ENCODE results near the gene RASA4B. TPM values are rescaled to one million over a fixed set of nuclear protein-coding genes. Genes with fewer than 3 reads are reported as not detected.

RASA4B gene
- total and polyA plus RNA-seq, 9 of the 15 experiments (the other 6 are each of a cell fraction or from before 2014, with no cell fraction given): 0.01 to 2.9 (median 1.5) TPM; not detected in 1

GRCh38 chr7:102463841-102464576 is 53.6 kb downstream of the RASA4B start:
- H3K36me3 ChIP-seq (ENCODE audit: control insufficient read depth, insufficient read depth, low read length): peaks cover 40% of the 10 kb centered on the region; the same call in 2 of the 3 replicates
- peak overlapping the region; percentile 93 for H3K4me3 ChIP-seq
- 7% methylated on average over 24 of the region's 24 CpGs for WGBS (ENCODE audit: insufficient coverage, low coverage, missing lambda C conversion rate)
- peak overlapping the region; percentile 95 for H3K4me2 ChIP-seq (ENCODE audit: insufficient read depth, low read length)
- H4K20me1 ChIP-seq (replicated peaks; ENCODE audit: control insufficient read depth, insufficient read depth, low read length): no peaks in the 10 kb centered on the region
- peak overlapping the region; percentile 98 for H2AFZ ChIP-seq (ENCODE audit: low read depth, low read length)
- intact Hi-C loops (cut with micrococcal nuclease) (no loop called here), in situ Hi-C loops (cut with MboI) (loop anchor here (25.0 kb wide), 2 partner anchors 98 to 198 kb away; partner anchors contain the start of genes POLR2J2, POLR2J3, SPDYE2 and SPDYE2B)
- ChIA-PET POLR2A (interaction anchor here (0.5 to 1.4 kb wide), 5 partner anchors 8 to 176 kb away, joined by 3 to 5 read pairs (median 4); no protein-coding TSS in a partner anchor), CTCF (ENCODE audit: low intra/inter-chr PET ratio) (interaction anchor here (0.9 kb wide), 1 partner anchor 67 kb away, joined by 4 read pairs; no protein-coding TSS in a partner anchor)
- peaks cover 47% of the 10 kb centered on the region for H3K79me2 ChIP-seq (ENCODE audit: control insufficient read depth, insufficient read depth, low read length)
- peak overlapping the region; percentile 86 for H3K27ac ChIP-seq (ENCODE audit: extremely low read depth, low read depth, low read length)
- peak overlapping the region; percentile 96 for H3K9ac ChIP-seq (ENCODE audit: insufficient read depth in 1 of 2, low read depth in 2 of 2, low read length in 2 of 2)
- H3K4me1 ChIP-seq (replicated peaks in 1 of 2; ENCODE audit: control insufficient read depth in 2 of 2, insufficient read depth in 2 of 2, low read length in 2 of 2): peaks cover 11 to 54% of the 10 kb centered on the region in 2 experiments; a peak in 3 of 5 replicates
- BruUV-seq (replicated peaks): TSS peak; percentile 57
- DNase-seq (ENCODE audit: extremely low read depth in 1 of 4, low spot score in 3 of 4) (peak in 3 of 4 experiments; percentile 41 to 56 (median 46)), ATAC-seq (peak; percentile 2), FAIRE-seq (no peak)
- H3K27me3 ChIP-seq (ENCODE audit: control insufficient read depth in 2 of 2, insufficient read depth in 2 of 2, low read length in 2 of 2): no peaks in the 10 kb centered on the region
- peaks cover 5% of the 10 kb centered on the region for H3K9me1 ChIP-seq (ENCODE audit: control insufficient read depth, insufficient read depth, low read length)
- no peaks in the 10 kb centered on the region for H3K9me3 ChIP-seq (replicated peaks; ENCODE audit: control insufficient read depth, insufficient read depth, low read depth, low read length)
- TF ChIP-seq E4F1 (CRISPR knock-in tag; IDR thresholded peaks at IDR 0.05; ENCODE audit: borderline replicate concordance) (no peak), RB1 (IDR thresholded peaks at IDR 0.05; ENCODE audit: low read depth) (no peak), ZNF24 (IDR thresholded peaks at IDR 0.05) (no peak), GATA2 (CRISPR knock-in tag; IDR thresholded peaks at IDR 0.05) (peak; percentile 54; the same call in 1 of the 2 replicates), ZNF197 (CRISPR knock-in tag; IDR thresholded peaks at IDR 0.05; ENCODE audit: low read depth) (no peak), ZNF239 (CRISPR knock-in tag; IDR thresholded peaks at IDR 0.05) (no peak), HBP1 (CRISPR knock-in tag; IDR thresholded peaks at IDR 0.05) (no peak), SMARCE1 (IDR thresholded peaks at IDR 0.05) (peak; percentile 49; the same call in 1 of the 2 replicates), E2F3 (CRISPR knock-in tag; IDR thresholded peaks at IDR 0.05) (0 out of 2 replicates have a peak, but pooled peaks have one; percentile 10), ZNF280B (CRISPR knock-in tag; IDR thresholded peaks at IDR 0.05) (no peak), C11orf30 (IDR thresholded peaks at IDR 0.05; ENCODE audit: low read depth) (no peak), MEF2A (IDR thresholded peaks at IDR 0.05; ENCODE audit: control insufficient read depth, low read depth, low read length) (no peak), FOXA1 (IDR thresholded peaks at IDR 0.05; ENCODE audit: borderline replicate concordance) (no peak), POLR2H (tag; IDR thresholded peaks at IDR 0.05; ENCODE audit: low read depth) (no peak), CXXC5 (CRISPR knock-in tag; IDR thresholded peaks at IDR 0.05) (no peak)
- TF ChIP-seq, protein P1, sequence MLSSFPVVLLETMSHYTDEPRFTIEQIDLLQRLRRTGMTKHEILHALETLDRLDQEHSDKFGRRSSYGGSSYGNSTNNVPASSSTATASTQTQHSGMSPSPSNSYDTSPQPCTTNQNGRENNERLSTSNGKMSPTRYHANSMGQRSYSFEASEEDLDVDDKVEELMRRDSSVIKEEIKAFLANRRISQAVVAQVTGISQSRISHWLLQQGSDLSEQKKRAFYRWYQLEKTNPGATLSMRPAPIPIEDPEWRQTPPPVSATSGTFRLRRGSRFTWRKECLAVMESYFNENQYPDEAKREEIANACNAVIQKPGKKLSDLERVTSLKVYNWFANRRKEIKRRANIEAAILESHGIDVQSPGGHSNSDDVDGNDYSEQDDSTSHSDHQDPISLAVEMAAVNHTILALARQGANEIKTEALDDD (IDR thresholded peaks at IDR 0.05): no peak
